Motor neuron (in vitro differentiated cells): ENCODE results near the gene LDB2. TPM values are rescaled to one million over a fixed set of nuclear protein-coding genes. Genes with fewer than 3 reads are reported as not detected.

Experiments used
- ATAC-seq, 8 experiments: fragments of 200-7000 bp; cut with Tn5 transposase; replicated peaks in 6 of 8; 2 replicates each; pipeline ENCODE4 v1.8.0; 2021; ENCODE audit warnings: mild to moderate bottlenecking in 8 of 8, moderate library complexity in 8 of 8
- H3K27ac ChIP-seq, 2 donors: fragments of 250-450 bp; sonication (Bioruptor Pico); 2 replicates each; pipeline ENCODE4 v1.9.0; 2021; ENCODE audit warnings: antibody characterized with exemption in 2 of 2, mild to moderate bottlenecking in 2 of 2, moderate library complexity in 1 of 2
- H3K4me1 ChIP-seq, 2 donors: fragments of 250-450 bp; sonication (Bioruptor Pico); replicated peaks in 1 of 2; 2 replicates each; pipeline ENCODE4 v1.6.1; 2021; ENCODE audit warnings: antibody characterized with exemption in 2 of 2, mild to moderate bottlenecking in 2 of 2, moderate library complexity in 1 of 2
- H3K4me3 ChIP-seq, 5 donors: fragments of 250-450 bp; sonication (Bioruptor Pico); 2 replicates each; pipeline ENCODE4 v1.9.0; 2021; ENCODE audit warnings: antibody characterized with exemption in 5 of 5, mild to moderate bottlenecking in 5 of 5, moderate library complexity in 4 of 5
- WGBS, 10 experiments: fragments of 450-650 bp; shearing (Covaris generic); methylation state at CpG; one replicate each; pipeline ENCODE4 v1.0.0; 2022; 5-methylcytosine and 5-hydroxymethylcytosine counted together
- in situ Hi-C, 9 experiments: fragments of 400-800 bp; cut with MboI; loops; one replicate each; pipeline ENCODE4 v1.15.0; 2021; ENCODE audit warnings: low sequenced_read_pairs in 9 of 9, low pct_unique_long_range_greater_than_20kb in 2 of 9; ENCODE audit not compliant: unreplicated experiment in 9 of 9
- total RNA-seq, 8 experiments: library from RNA; unstranded; fragments of 300-600 nt; gene quantifications; 2 replicates each; pipeline versions ENCODE4 v1.2.3 to v1.2.4, GENCODE V29; 2022

LDB2 gene
- total RNA-seq, 8 experiments from 2014 or later = 5.8 to 107 (median 20.9) TPM

- Histone ChIP-seq H3K4me1 (peaks cover 0 to 35% of the 10 kb centered on the region in 2 donors), H3K27ac (no peak overlapping the region), H3K4me3 (no peak overlapping the region)
- no peak for ATAC-seq
- in situ Hi-C loops = no loop called here
- 0 to 90% (median 41%) methylated on average over 1 of the region's 1 CpG; no CpG with 5 or more reads in 2 of the 10 experiments for WGBS, 10 experiments
Measured at GRCh38 chr4:16622826-16623225, 275.6 kb downstream of the LDB2 start.

GRCh38 chr4:16617435-16617834 is 281.0 kb downstream of the LDB2 start:
- in situ Hi-C loops = no loop called here
- no peak overlapping the region for H3K4me3 ChIP-seq
- peaks cover 0 to 46% of the 10 kb centered on the region in 2 donors for H3K4me1 ChIP-seq
- H3K27ac ChIP-seq = no peak overlapping the region
- 27 to 100% (median 76%) methylated on average over 1 to 5 of the region's 5 CpGs for WGBS, 10 experiments
- ATAC-seq = peak in 6 of 8 experiments; percentile 21 to 84 (median 48)

- WGBS, 10 experiments = 20 to 91% (median 80%) methylated on average over 1 to 6 of the region's 6 CpGs; no CpG with 5 or more reads in 1 of the 10 experiments
- no peak overlapping the region for H3K4me3 ChIP-seq
- ATAC-seq = peak in 2 of 8 experiments; percentile 11
- no peak overlapping the region for H3K27ac ChIP-seq
- H3K4me1 ChIP-seq = peaks cover 0 to 42% of the 10 kb centered on the region in 2 donors
- in situ Hi-C loops = no loop called here
Measured at GRCh38 chr4:16617011-16617410, 281.4 kb downstream of the LDB2 start.

GRCh38 chr4:16609170-16609758 is 289.2 kb downstream of the LDB2 start:
- H3K27ac ChIP-seq = no peak overlapping the region
- in situ Hi-C loops = no loop called here
- WGBS, 10 experiments = 100% methylated on average over 1 to 2 of the region's 10 CpGs; no CpG with 5 or more reads in 7 of the 10 experiments
- peaks cover 3% of the 10 kb centered on the region in 2 donors for H3K4me1 ChIP-seq
- ATAC-seq = peak in 1 of 8 experiments; percentile 35
- no peak overlapping the region for H3K4me3 ChIP-seq

- ATAC-seq = no peak
- Histone ChIP-seq H3K4me3 (no peak overlapping the region), H3K4me1 (peaks cover 3% of the 10 kb centered on the region in 2 donors), H3K27ac (no peak overlapping the region)
- 75 to 100% (median 85%) methylated on average over 3 to 10 of the region's 16 CpGs; no CpG with 5 or more reads in 2 of the 10 experiments for WGBS, 10 experiments
- in situ Hi-C loops = no loop called here
Measured at GRCh38 chr4:16608611-16609125, 289.8 kb downstream of the LDB2 start.

GRCh38 chr4:16608123-16608522 is 290.3 kb downstream of the LDB2 start:
- in situ Hi-C loops = no loop called here
- no peak for ATAC-seq
- Histone ChIP-seq H3K4me3 (no peak overlapping the region), H3K27ac (no peak overlapping the region), H3K4me1 (peaks cover 3% of the 10 kb centered on the region in 2 donors)
- 28 to 100% (median 81%) methylated on average over 1 to 5 of the region's 5 CpGs; no CpG with 5 or more reads in 1 of the 10 experiments for WGBS, 10 experiments

- Histone ChIP-seq H3K4me3 (no peak overlapping the region), H3K4me1 (peaks cover 3% of the 10 kb centered on the region in 2 donors), H3K27ac (no peak overlapping the region)
- ATAC-seq = peak in 3 of 8 experiments; percentile 38 to 81 (median 42)
- in situ Hi-C loops = no loop called here
- 29 to 100% (median 74%) methylated on average over 1 to 7 of the region's 7 CpGs for WGBS, 10 experiments
Measured at GRCh38 chr4:16607241-16608066, 291.0 kb downstream of the LDB2 start.

- H3K27ac ChIP-seq = no peak overlapping the region
- 20 to 100% (median 79%) methylated on average over 1 to 2 of the region's 2 CpGs; no CpG with 5 or more reads in 3 of the 10 experiments for WGBS, 10 experiments
- H3K4me3 ChIP-seq = no peak overlapping the region
- H3K4me1 ChIP-seq = peaks cover 3% of the 10 kb centered on the region in 2 donors
- ATAC-seq = no peak
- in situ Hi-C loops = no loop called here
Measured at GRCh38 chr4:16606691-16607090, 291.8 kb downstream of the LDB2 start.

GRCh38 chr4:16603178-16603577 is 295.3 kb downstream of the LDB2 start:
- Histone ChIP-seq H3K4me3 (no peak overlapping the region), H3K27ac (no peak overlapping the region), H3K4me1 (peaks cover 17 to 19% of the 10 kb centered on the region in 2 donors)
- in situ Hi-C loops = no loop called here
- 17 to 100% (median 74%) methylated on average over 1 to 4 of the region's 4 CpGs for WGBS, 10 experiments
- ATAC-seq = no peak

- peaks cover 27 to 35% of the 10 kb centered on the region in 2 donors for H3K4me1 ChIP-seq
- ATAC-seq = peak in 5 of 8 experiments; percentile 47 to 56 (median 50)
- no peak overlapping the region for H3K4me3 ChIP-seq
- 0 to 100% (median 80%) methylated on average over 1 to 7 of the region's 7 CpGs; no CpG with 5 or more reads in 1 of the 10 experiments for WGBS, 10 experiments
- in situ Hi-C loops = no loop called here
- peak overlapping the region in 1 of 2 donors; percentile 39 for H3K27ac ChIP-seq
Measured at GRCh38 chr4:16598597-16599206, 299.7 kb downstream of the LDB2 start.

GRCh38 chr4:16597845-16598596 is 300.4 kb downstream of the LDB2 start:
- WGBS, 10 experiments = 0 to 100% (median 58%) methylated on average over 1 to 6 of the region's 6 CpGs; no CpG with 5 or more reads in 1 of the 10 experiments
- ATAC-seq = peak; percentile 62 to 93 (median 90)
- in situ Hi-C loops = no loop called here
- peaks cover 31 to 40% of the 10 kb centered on the region in 2 donors for H3K4me1 ChIP-seq
- H3K4me3 ChIP-seq = no peak overlapping the region
- H3K27ac ChIP-seq = peak overlapping the region in 1 of 2 donors; percentile 39

GRCh38 chr4:16597443-16597842 is 301.0 kb downstream of the LDB2 start:
- H3K4me3 ChIP-seq = no peak overlapping the region
- in situ Hi-C loops = no loop called here
- no peak overlapping the region for H3K27ac ChIP-seq
- WGBS, 10 experiments = 0 to 100% (median 32%) methylated on average over 1 to 2 of the region's 2 CpGs
- peak in 1 of 8 experiments; percentile 69 for ATAC-seq
- peaks cover 35 to 46% of the 10 kb centered on the region in 2 donors for H3K4me1 ChIP-seq
